ENCODE results near the gene KIAA0930.

Gene KIAA0930

GRCh38 chr22:45208993-45209838, 31.5 kb downstream of the KIAA0930 start:
- Histone ChIP-seq H3K27me3 (replicated peaks) (no peaks in the 10 kb centered on the region), H3K4me3 (ENCODE audit: low read depth, low read length) (no peak overlapping the region), H3K27ac (peak overlapping the region; percentile 54), H3K36me3 (replicated peaks) (no peaks in the 10 kb centered on the region)
- TF ChIP-seq CTCF (IDR thresholded peaks at IDR 0.05; ENCODE audit: low read depth, low read length, missing control alignments), result peak; percentile 92
- in situ Hi-C loops (cut with HindIII; ENCODE audit: low pct_ligation_motif_present, low sequenced_read_pairs), result no loop called here
- peak; percentile 90 for DNase-seq

GRCh38 chr22:45208696-45208992, 32.0 kb downstream of the KIAA0930 start:
- no peak for DNase-seq
- no peaks in the 10 kb centered on the region for H3K27me3 ChIP-seq (replicated peaks)
- no peak overlapping the region for H3K4me3 ChIP-seq (ENCODE audit: low read depth, low read length)
- in situ Hi-C loops (cut with HindIII; ENCODE audit: low pct_ligation_motif_present, low sequenced_read_pairs), result no loop called here
- H3K27ac ChIP-seq, result peak overlapping the region; percentile 54
- no peaks in the 10 kb centered on the region for H3K36me3 ChIP-seq (replicated peaks)
- TF ChIP-seq CTCF (IDR thresholded peaks at IDR 0.05; ENCODE audit: low read depth, low read length, missing control alignments), result no peak

GRCh38 chr22:45207981-45208664, 32.6 kb downstream of the KIAA0930 start:
- H3K27me3 ChIP-seq (replicated peaks), result no peaks in the 10 kb centered on the region
- in situ Hi-C loops (cut with HindIII; ENCODE audit: low pct_ligation_motif_present, low sequenced_read_pairs), result no loop called here
- H3K27ac ChIP-seq, result peak overlapping the region; percentile 54
- TF ChIP-seq CTCF (IDR thresholded peaks at IDR 0.05; ENCODE audit: low read depth, low read length, missing control alignments), result no peak
- no peak overlapping the region for H3K4me3 ChIP-seq (ENCODE audit: low read depth, low read length)
- peaks cover 3% of the 10 kb centered on the region for H3K36me3 ChIP-seq (replicated peaks)
- DNase-seq, result peak; percentile 76

- TF ChIP-seq CTCF (IDR thresholded peaks at IDR 0.05; ENCODE audit: low read depth, low read length, missing control alignments), result no peak
- H3K27ac ChIP-seq, result peak overlapping the region; percentile 7
- in situ Hi-C loops (cut with HindIII; ENCODE audit: low pct_ligation_motif_present, low sequenced_read_pairs), result no loop called here
- H3K4me3 ChIP-seq (ENCODE audit: low read depth, low read length), result no peak overlapping the region
- no peak for DNase-seq
- H3K27me3 ChIP-seq (replicated peaks), result no peaks in the 10 kb centered on the region
- H3K36me3 ChIP-seq (replicated peaks), result peaks cover 9% of the 10 kb centered on the region
Observed at GRCh38 chr22:45207533-45207932, 33.2 kb downstream of the KIAA0930 start.

- no peaks in the 10 kb centered on the region for H3K27me3 ChIP-seq (replicated peaks)
- H3K4me3 ChIP-seq (ENCODE audit: low read depth, low read length), result no peak overlapping the region
- in situ Hi-C loops (cut with HindIII; ENCODE audit: low pct_ligation_motif_present, low sequenced_read_pairs), result no loop called here
- no peak overlapping the region for H3K27ac ChIP-seq
- peaks cover 11% of the 10 kb centered on the region for H3K36me3 ChIP-seq (replicated peaks)
- TF ChIP-seq CTCF (IDR thresholded peaks at IDR 0.05; ENCODE audit: low read depth, low read length, missing control alignments), result peak; percentile 3
- DNase-seq, result no peak
Observed at GRCh38 chr22:45206233-45206632, 34.5 kb downstream of the KIAA0930 start.
